Medulla oblongata (tissue), 1 donor: Measurements from ENCODE around the gene DUSP28.
A peak's percentile ranks its signal among the peaks of the same experiment; 100 is the strongest.
"Not testable (repeated sequence)": the region's sequence is repeated elsewhere in the genome, so short reads cannot be mapped to it uniquely, and the experiment has no call there.

Source experiments
- DNase-seq: peaks from one replicate; pipeline ENCODE4 v3.0.0-alpha.2; 2015; ENCODE audit errors: extremely low spot score

DUSP28 gene

DNA sequence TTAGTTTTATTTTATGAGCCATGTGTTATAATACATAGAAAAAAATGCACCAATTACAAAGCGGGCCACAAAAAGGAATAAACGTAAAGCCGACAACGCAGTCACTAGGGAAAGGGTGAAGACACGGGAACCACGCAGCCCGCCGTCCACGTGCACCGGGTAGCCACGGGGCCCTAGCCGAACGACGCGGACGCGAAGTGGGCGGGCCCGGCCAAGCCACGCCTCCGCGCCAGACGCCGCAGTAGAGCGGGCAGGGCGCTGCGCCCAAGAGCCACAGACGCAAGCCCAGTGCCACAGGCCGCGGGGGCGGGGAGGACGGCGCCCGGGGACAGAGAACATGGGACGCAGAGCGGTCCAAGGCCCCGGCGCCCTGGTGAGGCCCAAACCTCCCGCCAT, at the start of gene DUSP28:
TSS of gene DUSP28 (plus strand) at position 274 of the 396 bp plus-strand sequence. CDS start 328 bp downstream, outside the sequence.
- peak; percentile 93 for DNase-seq

GRCh38 chr2:240510513-240511210, 49.5 kb upstream of the DUSP28 start:
- no peak for DNase-seq

- no peak for DNase-seq
Observed at GRCh38 chr2:240511351-240512108, 48.6 kb upstream of the DUSP28 start.

DNA sequence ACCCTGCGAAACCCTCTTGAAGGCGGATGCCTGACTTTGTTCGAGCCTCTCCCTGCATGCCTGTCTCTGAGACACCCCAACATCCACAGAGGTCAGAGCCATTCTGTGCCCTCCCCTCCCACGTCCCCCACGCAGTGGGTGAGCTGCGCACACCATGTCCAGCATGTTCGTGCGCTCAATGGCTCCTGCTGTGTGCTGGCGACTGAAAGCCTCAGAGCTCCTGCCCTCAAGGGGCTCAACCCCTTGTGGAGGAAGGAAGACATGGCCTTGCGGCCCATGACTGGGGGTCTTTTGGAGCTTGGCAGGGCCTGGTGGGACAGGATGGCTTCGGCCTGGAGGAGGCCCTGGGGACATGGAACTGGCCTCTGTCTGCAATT, 48.1 kb upstream of the DUSP28 start:
- DNase-seq: no peak

- DNase-seq: no peak
Observed at GRCh38 chr2:240512666-240513535, 47.3 kb upstream of the DUSP28 start.

DNA sequence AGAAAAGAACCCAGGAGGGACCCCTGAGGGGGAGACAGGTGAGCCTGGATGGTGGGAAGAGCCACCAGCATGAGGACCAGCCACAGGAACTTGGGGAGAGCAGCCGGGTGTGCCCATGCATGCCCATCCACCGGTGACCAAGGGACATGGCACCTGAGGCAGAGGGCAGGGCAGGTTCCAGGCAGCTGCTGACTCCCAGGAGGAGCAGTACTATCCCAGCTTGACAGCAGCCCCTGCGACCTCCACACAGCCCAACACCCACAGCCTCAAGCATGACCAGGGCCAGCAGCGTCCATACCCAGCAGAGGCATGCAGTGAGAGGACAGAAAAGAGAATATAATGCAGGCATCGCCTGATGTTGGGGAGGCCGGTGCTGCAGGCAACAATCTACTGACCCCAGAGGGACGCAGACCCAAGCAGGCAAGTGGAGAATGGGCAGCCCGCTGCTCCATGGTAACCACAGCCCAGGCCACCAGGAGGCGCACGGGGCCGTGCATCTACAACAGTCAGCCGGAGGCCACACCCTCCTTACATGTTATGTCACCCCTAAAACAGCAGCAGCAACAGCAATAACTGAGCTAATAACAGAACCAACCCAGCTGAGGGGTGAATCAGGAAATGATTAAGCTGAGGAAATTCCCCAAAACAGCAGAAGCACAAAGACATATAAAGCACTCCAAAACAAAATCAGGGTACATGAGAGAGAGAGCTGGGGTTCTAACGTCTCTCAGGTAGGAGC, 46.4 kb upstream of the DUSP28 start:
- peak; percentile 50 for DNase-seq

- DNase-seq: no peak
Observed at GRCh38 chr2:240514631-240515030, 45.5 kb upstream of the DUSP28 start.

GRCh38 chr2:240517342-240517741, 42.8 kb upstream of the DUSP28 start:
- no peak for DNase-seq

DNA sequence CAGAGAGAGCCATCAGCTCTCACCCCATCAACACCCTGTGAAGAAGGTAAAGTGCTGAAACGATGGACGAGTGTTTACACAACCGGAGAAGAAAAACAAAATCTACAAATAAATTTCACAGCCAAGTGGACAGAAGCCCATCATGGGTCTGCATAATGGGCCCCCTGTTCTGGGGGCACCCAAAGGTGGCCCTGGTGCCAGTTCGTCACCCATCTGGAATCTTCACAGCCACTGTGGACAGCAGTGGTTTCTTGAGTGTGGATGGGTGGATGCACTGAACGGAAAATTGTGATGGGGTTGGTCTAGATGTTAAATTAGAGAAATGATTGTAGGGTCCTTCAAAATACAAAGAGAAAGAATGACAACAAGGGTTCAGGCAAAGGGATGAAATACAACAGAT, 41.2 kb upstream of the DUSP28 start:
- DNase-seq: no peak

GRCh38 chr2:240519396-240520129, 40.6 kb upstream of the DUSP28 start:
- DNase-seq: no peak

- no peak for DNase-seq
Observed at GRCh38 chr2:240520130-240520973, 39.8 kb upstream of the DUSP28 start.

DNA sequence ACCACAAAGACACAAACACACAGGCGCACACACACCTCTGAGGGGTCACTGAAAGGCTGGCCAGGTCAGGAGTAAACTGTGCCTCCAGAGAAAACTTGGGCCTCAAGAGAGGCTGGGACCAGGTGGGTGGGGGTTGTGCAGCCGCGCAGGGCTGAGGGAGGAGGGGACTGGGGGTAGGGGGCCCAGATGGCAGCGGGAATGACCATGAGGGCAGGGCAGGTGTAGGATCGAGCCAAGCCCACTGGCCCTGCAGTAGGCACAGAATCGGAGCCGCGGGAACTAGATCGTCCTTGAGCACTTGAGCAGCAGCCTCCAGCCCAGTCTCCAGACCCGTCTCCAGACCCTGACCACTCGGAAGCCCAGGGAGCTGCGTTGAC, 39.2 kb upstream of the DUSP28 start:
- no peak for DNase-seq

DNA sequence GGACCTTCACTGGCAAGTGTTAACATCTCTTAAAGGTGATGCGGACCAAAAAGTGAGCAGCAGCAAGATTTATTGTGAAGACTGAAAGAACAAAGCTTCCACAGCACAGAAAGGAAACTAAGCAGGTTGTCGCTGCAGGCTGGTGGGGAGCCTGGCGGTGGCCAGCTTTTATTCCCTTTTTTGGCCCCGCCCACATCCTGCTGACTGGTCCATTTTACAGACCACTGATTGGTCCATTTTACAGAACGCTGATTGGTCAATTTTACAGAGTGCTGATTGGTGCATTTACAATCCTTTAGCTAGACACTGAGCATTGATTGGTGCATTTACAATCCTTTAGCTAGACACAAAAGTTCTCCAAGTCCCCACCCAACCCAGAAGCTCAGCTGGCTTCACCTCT, 38.3 kb upstream of the DUSP28 start:
- not testable (repeated sequence) for DNase-seq

GRCh38 chr2:240522406-240522805, 37.8 kb upstream of the DUSP28 start:
- no peak for DNase-seq

DNA sequence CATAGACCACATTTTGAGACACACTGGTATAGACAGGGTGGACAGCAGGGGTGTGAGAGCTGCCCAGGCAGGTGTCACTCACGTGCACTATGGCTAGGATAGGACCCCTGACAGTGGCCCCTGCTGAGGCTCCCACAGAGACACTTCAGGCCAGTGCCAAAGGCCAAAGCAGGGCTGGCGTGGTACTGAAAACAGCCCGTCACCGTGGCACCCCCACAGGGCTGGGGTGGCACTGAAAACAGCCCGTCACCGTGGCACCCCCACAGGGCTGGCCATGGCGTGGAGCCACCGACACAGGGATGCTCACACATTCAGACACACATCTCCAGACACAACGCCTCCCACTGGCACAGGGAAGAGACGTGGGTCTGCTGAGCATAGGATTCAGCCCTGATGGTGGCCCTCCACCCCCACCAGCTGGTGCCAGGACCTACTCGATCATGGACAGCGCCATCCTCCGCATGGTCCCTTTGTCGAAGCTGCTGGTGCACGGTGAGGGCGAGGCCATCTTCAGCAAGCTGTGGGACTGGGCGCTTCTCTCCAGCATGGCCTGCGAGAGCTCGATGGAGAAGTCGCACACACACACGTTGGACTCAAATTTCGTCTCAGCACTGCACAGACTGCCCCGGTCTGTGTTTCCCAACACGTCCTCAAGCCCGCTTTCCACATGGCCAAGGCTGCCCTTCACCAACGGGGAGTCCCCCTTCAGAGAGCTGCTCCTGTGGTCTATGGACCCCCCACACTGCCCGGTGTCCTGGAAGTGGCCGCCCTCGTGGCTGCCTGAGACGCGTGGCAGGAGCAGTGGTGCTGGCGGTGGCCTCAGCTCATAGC, 36.5 kb upstream of the DUSP28 start:
- DNase-seq: no peak

DNA sequence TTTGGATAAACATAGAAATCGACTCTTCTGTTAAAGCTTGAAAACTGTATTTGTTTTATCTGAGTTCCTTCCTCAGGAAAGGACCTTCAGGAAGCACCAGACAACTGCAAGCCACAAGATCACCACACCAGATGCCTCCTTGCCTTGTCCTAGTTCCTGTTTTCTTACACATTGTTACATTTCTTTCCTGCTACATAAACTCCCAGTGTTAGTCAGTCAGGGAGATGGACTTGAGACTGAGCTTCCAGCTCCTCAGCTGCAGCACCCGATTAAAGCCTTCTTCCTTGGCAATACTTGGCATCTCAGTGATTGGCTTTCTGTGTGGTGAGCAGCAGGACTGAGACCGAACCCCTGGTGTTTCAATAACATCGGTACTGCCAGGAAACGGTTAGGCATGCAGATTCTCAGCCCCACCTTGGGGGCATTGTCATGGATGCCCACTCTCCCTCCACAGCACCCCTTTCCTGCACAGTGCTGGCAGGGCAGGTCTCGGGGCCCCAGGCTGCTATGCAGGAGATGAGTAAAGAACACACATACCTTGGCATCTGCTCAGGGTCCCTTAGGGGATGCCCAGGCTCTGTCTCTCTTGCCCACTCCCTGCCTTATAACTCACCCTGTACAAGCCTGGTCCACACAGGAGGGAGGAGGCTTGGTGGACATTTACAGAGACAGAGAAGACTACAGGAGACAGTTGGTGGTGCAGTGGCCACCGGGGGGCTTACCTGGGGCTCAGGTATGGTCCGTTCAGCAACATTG, 35.0 kb upstream of the DUSP28 start:
- no peak for DNase-seq

DNA sequence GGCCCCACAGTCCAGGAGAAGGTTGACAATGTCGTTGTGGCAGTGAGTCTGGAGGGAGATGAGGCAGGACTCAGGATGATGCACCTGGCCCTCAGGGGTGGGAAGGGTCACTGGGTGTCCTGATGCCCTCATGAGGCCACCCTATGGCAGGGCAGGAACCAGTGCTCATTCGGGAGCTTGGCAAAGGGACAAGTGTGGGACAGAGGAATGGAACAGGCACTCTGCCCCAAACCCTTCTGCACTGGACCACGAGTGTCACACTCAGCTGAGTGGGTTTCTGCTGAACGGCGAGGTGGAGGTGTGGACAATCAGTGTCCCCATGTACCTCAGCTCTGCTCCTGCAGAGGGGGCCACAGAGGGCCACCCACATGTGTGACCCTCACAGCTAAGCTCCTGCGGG, 34.4 kb upstream of the DUSP28 start:
- DNase-seq: no peak

- no peak for DNase-seq
Observed at GRCh38 chr2:240526521-240526920, 33.6 kb upstream of the DUSP28 start.
